GM19397 (cell line): ENCODE measurements around the gene NFKBIE.

Source experiments
- ATAC-seq: cut with Tn5 transposase; IDR thresholded peaks from one replicate; pipeline ENCODE4 v1.9.1; 2021; ENCODE audit warnings: mild to moderate bottlenecking, moderate library complexity; ENCODE audit not compliant: unreplicated experiment

Gene NFKBIE

DNA sequence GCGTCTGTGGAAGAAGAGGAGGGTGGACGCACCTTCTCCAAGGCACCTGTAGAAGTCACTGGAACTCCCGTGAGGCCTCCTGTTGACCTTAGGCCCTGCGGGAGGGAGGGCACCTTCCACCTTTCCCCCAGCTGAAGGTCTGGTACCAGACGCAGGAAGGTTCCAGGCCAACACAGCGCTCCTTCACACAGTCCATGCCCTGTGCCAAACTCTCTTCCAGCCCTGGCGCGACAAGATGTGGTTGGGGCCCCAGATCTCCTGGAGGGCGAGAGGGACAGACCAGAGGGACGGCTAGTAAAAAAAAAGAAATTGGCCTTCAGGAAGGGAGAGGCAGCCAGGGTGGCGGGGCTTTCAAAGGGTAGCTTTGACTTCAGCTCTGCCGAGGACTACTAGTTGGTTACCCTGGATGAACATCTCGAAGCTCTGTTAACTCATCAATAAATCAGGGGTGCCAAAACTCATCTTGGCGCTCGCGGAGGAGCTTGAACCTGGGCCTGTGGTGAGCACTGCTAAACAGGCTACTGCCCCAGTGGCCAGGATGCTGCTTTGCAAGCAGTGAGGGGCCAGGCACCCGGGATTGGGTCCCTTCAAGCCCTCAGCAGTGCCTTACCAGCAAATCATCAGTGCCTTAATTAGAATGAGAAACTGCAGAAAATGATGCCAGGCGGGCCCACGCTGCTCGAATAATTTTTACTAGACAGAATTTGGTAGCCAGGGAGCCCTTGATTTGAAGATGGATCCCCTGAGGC, 32.9 kb upstream of the NFKBIE start:
- ATAC-seq, result no peak

DNA sequence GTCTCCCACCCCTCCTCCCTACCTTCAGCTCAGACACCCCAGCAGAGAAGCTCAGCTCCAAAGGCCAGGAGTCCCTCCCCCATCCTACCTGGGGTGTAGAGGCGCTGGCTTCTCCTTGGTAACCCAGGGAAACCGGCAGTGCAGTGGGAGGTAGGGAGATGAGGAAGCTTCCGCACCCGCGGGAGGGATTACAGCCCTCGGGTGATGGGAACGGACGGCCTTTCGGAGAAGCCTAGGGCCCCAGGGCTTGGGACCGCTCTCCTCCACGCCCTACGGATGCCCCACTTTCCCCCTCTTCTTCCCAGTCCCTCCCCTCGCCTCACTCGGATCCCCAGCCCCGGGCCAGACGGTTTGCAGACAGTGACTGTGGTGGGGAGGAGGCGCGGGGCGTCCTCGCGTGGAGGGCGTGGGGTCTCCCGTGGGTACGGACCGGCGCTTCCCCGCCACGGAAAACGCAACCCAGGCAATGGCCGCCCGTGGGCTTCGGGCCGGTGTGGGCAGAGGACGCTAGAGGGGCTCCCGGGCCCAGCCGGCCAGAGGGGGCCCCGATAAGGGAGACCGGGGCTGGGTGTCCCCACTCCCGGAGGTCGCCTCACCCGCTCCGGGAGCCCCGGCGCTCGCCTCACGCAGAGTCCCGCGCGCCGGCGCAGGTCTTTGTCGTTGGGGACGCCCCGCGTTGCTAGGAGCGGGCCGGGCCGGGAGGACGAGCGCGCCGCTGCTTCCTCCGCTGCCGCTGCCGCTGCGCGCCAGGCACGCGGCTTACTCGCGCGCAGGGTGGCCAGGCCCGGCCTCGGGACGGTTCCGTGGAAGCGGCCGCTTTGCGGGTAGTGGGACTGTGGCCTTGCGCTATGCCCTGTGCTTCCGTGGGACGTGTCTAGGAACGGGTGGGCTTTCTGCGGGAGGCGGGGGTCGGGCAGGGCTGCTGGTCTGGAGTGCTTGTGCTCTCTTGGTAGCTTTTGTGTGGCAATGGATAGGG, 32.0 kb upstream of the NFKBIE start:
- no peak for ATAC-seq

DNA sequence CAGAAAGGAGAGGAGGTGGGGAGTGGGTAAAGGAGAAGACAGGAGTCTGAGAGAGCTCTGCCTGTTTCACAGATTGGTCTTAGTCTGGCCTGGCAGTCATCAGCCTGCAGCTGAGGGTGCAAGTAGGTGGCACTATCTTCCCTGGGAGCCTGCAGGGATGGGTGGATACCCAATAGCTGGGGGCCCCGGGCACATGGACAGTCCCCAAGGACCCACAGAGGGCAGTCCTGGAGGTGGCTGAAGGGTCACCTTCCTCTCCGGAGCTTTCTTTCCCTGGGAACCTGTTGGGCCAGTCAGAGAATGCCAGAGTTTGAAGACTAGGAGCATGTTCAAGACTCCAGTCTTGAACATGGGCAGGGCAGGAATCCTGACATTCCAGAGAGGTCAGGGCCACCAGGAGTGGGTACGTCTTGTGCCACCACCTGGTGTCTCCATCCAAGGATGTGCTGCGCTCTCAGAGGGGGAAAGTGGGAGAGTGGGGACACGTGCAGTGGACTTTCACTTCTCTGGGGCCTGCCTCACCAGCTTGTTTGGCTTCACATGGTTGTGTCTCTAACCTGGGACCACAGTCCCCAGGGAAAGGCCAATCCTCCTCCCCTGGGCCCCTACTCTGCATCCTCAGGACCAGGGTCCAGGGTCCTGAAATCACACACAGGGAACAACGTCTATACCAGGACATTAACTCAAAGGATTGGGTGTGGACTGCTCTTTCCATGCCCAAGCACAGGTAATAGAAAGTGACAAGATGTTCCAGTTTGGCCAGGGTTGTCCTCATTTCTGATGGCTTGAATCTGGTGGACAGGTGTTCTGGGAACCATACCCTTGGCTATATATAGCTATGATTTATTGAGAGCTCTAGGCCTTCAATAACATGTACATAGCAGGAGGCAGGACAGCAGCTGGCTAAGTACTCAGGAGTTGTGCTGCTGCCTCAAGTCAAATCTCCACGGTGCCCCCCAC, 29.8 kb upstream of the NFKBIE start:
- ATAC-seq, result no peak

- no peak for ATAC-seq
Measured at GRCh38 chr6:44292661-44293365, 27.5 kb upstream of the NFKBIE start.

DNA sequence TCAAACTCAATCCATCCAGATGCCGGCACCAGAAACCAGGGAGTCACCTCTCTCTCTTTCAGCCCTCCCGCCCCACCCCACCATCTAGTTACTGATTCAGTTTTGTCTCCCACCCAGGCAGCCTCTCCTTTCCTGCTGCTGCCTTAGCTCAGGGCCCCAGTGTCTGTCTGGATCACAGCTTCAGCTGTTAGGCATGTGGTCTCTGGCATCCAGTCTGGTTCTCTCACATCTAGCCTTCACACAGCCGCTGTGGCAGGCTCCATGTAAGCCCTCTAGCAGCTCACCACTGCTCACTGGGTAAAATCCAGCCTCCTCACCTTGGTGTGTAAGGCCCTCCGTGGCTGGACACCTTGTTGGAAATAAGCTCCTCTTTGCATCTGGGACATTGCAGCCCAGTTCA, 26.5 kb upstream of the NFKBIE start:
- no peak for ATAC-seq

GRCh38 chr6:44289726-44290260, 24.4 kb upstream of the NFKBIE start:
- ATAC-seq, result no peak

- ATAC-seq, result no peak
Measured at GRCh38 chr6:44286747-44287146, 21.4 kb upstream of the NFKBIE start.

DNA sequence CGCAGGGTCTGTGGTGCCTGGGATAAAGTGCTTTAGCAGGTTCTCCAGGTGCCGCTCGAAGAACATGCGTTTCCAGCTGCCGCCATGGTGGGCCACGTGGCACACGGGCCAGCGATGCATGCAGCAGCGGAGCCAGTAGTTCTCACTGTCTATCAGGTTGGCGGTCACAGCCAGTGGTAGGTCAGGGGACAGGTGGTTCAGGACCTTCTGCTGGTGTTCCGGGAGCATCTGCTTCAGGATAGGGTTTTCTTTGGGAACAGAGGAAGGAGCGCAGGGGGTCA, 20.9 kb upstream of the NFKBIE start:
- no peak for ATAC-seq

DNA sequence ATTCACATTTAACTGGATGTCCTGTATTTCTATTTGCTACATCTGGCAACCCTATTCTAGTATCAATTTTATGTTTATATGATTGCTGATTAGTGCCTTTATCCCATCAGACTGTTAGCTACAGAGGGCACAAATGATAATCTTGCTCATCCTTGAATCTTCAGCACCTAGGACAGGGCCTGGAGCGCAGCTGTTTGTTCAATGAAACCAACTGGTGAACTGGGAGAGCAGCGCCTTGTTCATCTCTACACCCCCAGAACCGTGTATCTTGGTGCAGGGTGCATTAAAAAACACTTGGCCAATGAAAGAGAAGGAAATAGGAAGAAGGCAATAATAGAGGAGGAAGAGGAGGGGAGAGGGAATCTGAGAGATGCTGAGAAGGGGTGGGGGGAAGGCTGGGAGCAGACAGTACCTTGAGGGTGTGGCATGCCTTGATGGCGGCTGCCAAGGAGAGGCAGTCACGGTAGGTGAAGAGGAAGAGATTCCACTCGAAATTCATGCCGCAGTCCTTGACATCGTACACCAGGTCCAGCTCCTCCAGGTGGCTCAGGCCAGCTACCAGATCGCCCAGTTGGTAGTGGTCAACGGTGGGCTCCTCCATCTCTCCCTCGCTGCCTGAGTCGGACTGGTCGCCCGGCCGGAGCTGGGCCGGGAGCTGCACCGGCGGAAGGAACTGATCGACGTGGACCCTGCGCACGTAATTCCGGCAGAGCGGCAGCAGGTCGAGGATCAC, 20.4 kb upstream of the NFKBIE start:
- no peak for ATAC-seq

GRCh38 chr6:44284867-44285266, 19.5 kb upstream of the NFKBIE start:
- no peak for ATAC-seq

DNA sequence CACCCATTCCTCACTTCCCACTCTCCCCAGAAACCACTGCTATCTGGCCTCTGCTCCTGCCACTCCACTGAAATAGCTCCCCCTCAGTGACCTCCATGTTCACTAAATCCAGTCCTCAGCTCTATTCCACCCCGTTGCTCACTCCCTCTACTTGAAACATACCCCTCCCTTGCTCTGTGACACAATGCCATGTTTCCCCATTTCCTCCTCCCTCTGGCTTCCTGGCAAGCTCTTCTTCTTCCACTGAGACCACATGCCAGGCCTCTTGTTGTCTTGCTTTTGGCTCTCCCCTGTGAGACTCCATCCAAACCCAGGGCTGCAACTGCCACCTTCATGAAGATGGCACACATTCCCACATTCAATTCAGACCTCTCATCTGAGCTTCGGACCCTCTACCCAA, 18.8 kb upstream of the NFKBIE start:
- ATAC-seq, result no peak

DNA sequence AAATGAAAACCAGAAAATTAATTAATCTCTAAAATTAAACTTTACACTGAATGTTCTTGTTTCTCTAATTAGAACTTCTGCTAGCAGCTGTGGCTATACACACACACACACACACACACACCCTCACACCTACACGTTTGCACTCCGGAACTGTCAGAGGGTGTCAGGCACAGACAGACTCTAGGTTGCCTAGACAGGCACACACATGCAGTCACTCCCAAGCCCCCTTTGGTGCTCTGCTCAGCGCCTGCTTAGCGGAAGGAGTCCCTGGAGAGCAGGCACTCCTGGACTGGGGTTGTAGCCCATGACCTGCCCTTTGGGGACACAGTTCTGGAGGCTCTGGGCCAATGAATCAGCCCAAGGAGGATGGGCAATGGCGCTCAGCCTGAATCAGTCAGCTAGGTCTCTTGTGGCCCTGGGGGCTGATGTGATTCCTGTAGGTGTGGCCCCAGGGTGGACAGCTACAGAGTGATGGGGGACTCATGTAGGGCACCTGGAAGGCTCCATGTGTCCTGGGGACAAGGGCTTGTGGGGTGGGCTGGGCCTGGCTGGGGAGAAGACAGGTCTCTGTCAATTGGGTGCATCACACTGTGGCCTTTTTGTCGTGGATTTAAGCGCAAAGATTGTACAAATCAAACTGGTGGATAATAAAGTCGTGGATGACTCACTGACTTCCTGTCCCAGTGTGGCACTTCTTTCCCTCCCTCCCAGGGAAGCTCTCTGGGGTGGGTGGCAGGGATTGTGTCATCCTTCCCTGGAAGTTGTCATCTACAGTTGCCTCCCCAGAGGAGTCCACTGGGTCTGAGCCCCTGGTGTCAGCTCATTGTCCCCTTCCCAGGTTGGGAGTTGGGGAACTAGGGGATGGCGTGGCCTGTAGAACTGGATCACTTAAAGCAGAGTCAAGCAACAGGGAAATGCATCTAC, 13.7 kb upstream of the NFKBIE start:
- ATAC-seq, result no peak

GRCh38 chr6:44278315-44278714, 13.0 kb upstream of the NFKBIE start:
- no peak for ATAC-seq

DNA sequence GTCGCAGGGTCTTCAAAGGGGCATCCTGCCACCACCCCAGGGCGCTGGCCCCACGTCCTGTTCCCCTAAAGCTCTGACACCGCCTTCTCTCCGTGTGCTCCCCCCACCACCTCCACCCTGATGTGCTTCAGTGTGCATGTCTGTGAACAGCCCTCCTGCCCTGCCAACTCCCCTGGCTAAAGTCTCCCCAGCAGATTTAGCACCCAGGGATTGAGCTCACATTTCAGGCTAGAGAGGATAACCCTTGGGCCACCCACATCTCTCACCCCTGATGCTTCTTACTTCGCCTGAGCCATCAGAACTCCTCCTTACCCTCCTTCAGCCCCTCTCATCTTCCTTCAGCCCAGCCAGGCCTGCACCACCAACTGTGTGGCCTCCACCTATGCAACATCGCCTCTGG, 12.4 kb upstream of the NFKBIE start:
- no peak for ATAC-seq

DNA sequence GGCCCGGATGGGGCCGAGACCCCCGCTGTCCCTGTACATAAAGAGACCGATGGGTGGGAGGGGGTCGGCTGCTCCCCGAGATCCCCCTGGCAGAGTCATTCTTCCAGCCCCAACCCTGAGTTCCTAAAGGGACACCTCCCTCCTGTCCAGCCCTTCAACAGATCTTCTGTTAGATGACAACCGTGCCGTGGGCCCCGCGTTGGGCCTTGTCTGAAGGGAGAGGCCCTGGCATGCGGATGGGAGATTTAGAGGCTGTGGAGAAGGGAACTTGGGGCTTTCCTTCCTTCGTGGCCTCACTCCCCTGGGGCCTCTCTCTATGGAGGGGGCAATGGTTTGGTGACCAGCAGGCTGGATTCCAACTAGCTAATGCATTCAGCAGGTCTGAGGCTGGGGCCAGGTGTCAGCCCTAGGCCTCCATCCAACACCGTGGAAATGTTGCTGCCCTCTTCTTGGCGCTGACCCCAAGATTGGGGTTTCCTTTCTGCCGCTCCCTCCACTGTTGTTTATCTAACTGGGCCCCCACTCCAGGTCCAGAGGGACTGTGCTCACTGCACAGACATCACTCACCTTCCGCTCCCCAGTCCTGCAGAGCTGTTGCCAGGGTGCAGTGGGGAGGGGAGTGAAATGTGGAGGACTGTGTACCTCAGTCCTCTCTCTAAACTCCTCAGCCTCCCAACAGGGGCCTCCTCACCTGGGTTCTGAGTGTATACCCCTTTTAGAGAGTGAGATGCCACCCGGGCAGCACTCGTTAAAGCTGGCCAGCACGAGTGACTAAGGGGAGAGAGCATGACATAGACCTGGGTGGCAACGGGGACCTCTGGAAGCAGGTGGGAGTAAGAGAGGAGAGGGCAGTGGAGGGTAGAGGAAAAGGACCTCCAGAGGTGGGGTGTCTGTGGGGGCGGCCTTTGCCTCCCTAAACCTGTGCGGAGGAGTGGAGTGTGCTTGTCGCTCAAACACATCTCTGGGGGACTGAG, 11.6 kb upstream of the NFKBIE start:
- no peak for ATAC-seq

- no peak for ATAC-seq
Measured at GRCh38 chr6:44275749-44276648, 10.6 kb upstream of the NFKBIE start.
